Liver (tissue), 9 donors: ENCODE results near the gene CHRNA5. TPM values are rescaled to one million over a fixed set of nuclear protein-coding genes. Genes with fewer than 3 reads are reported as not detected.

Experiments
- DNase-seq: peaks from one replicate; pipeline ENCODE4 v3.0.0-alpha.2; 2017; ENCODE audit warnings: low spot score
- H3K27ac ChIP-seq, 2 donors: one replicate each; pipeline ENCODE4 v1.7.0; 2013; ENCODE audit warnings: inconsistent platforms in 2 of 2, low read length in 2 of 2, control low read depth in 1 of 2, low read depth in 1 of 2, mild to moderate bottlenecking in 1 of 2
- H3K27me3 ChIP-seq, 4 donors: one replicate each; pipeline versions ENCODE4 v1.6.1 to v1.7.0; 2013; ENCODE audit warnings: low read length in 3 of 4, inconsistent platforms in 1 of 4, mild to moderate bottlenecking in 1 of 4, moderate library complexity in 1 of 4; ENCODE audit not compliant: control insufficient read depth in 4 of 4, insufficient read depth in 4 of 4
- H3K36me3 ChIP-seq, 4 donors: one replicate each; pipeline versions ENCODE4 v1.6.1 to v1.7.0; 2013; ENCODE audit warnings: low read length in 3 of 4, mild to moderate bottlenecking in 3 of 4, low read depth in 1 of 4, moderate library complexity in 1 of 4; ENCODE audit not compliant: control insufficient read depth in 4 of 4, insufficient read depth in 3 of 4
- H3K4me1 ChIP-seq, 4 donors: one replicate each; pipeline versions ENCODE4 v1.6.1 to v1.7.0; 2013; ENCODE audit warnings: low read length in 3 of 4, mild to moderate bottlenecking in 3 of 4, moderate library complexity in 1 of 4; ENCODE audit not compliant: control insufficient read depth in 4 of 4, insufficient read depth in 4 of 4
- H3K4me3 ChIP-seq, 3 donors: one replicate each; pipeline versions ENCODE4 v1.6.1 to v1.7.0; 2013; ENCODE audit warnings: low read length in 3 of 3, control low read depth in 1 of 3, low read depth in 1 of 3, mild to moderate bottlenecking in 1 of 3
- H3K9ac ChIP-seq, 2 donors: one replicate each; pipeline ENCODE4 v1.7.0; 2013; ENCODE audit warnings: low read length in 2 of 2, mild to moderate bottlenecking in 2 of 2, moderate library complexity in 2 of 2, control low read depth in 1 of 2, low read depth in 1 of 2
- H3K9me3 ChIP-seq, 4 donors: one replicate each; pipeline versions ENCODE4 v1.6.1 to v1.7.0; 2013; ENCODE audit warnings: low read length in 3 of 4; ENCODE audit not compliant: control insufficient read depth in 4 of 4
- ATF3 ChIP-seq: IDR thresholded peaks from 2 replicates; pipeline ENCODE4 v1.6.1; 2016; ENCODE audit warnings: antibody characterized with exemption
- CTCF ChIP-seq: fragments of 150-350 bp; IDR thresholded peaks from 2 replicates; pipeline ENCODE4 v1.5.1; 2017; ENCODE audit warnings: improper control_type of control experiment, low read depth, low read length; ENCODE audit not compliant: missing input control
- EGR1 ChIP-seq, 2 donors: IDR thresholded peaks; 2 replicates each; pipeline ENCODE4 v1.6.1; 2016 to 2018; ENCODE audit warnings: antibody characterized with exemption in 2 of 2, low read depth in 2 of 2
- FOXA1 ChIP-seq: IDR thresholded peaks from 2 replicates; pipeline ENCODE4 v1.6.1; 2016; ENCODE audit warnings: antibody characterized with exemption
- GABPA ChIP-seq, 2 donors: IDR thresholded peaks in 1 of 2; conservative IDR thresholded peaks in 1 of 2; 2 replicates each; pipeline ENCODE4 v1.6.1; 2016; ENCODE audit warnings: antibody characterized with exemption in 2 of 2, mild to moderate bottlenecking in 1 of 2, moderate library complexity in 1 of 2
- HNF4A ChIP-seq, 2 donors: conservative IDR thresholded peaks; 2 replicates each; pipeline ENCODE4 v1.6.1; 2016; ENCODE audit warnings: antibody characterized with exemption in 2 of 2, mild to moderate bottlenecking in 2 of 2
- HNF4G ChIP-seq: IDR thresholded peaks from 2 replicates; pipeline ENCODE4 v1.6.1; 2016; ENCODE audit warnings: antibody characterized with exemption
- TAF1 ChIP-seq: conservative IDR thresholded peaks from 2 replicates; pipeline ENCODE4 v1.6.1; 2016; ENCODE audit warnings: antibody characterized with exemption, mild to moderate bottlenecking
- WGBS: extraction: QIAGEN DNeasy Blood & Tissue Kit; methylation state at CpG from one replicate; pipeline ENCODE4 v1.1.7; 2013; 5-methylcytosine and 5-hydroxymethylcytosine counted together
- polyA plus RNA-seq, 2 donors: library from polyadenylated mRNA; stranded (reverse) in 1 of 2; unstranded in 1 of 2; fragments of 200-250 nt in 1 of 2; fragments of >200 nt in 1 of 2; fragmentation: Nextera tagmentation in 1 of 2; extraction: Ambion mirVana in 1 of 2; gene quantifications; one replicate each; pipeline versions ENCODE4 v1.2.1 to v1.2.3, GENCODE V29; 2013 to 2015
- total RNA-seq, 2 donors: library from RNA; depleted of rRNA; stranded (reverse); fragments of >200 nt; gene quantifications; one replicate each; pipeline ENCODE4 v1.2.3, GENCODE V29; 2014
- TF ChIP-seq, protein P1 (sequence below): IDR thresholded peaks from 2 replicates; pipeline ENCODE4 v1.6.1; 2016; ENCODE audit warnings: antibody characterized with exemption, mild to moderate bottlenecking
- donor health status: healthy.
- donor health status: healthy.
- donor health status: healthy.
- donor health status: healthy.
- donor health status: healthy.

The CHRNA5 gene
- total and polyA plus RNA-seq, 4 donors = 0.17 to 0.56 (median 0.36) TPM

DNA sequence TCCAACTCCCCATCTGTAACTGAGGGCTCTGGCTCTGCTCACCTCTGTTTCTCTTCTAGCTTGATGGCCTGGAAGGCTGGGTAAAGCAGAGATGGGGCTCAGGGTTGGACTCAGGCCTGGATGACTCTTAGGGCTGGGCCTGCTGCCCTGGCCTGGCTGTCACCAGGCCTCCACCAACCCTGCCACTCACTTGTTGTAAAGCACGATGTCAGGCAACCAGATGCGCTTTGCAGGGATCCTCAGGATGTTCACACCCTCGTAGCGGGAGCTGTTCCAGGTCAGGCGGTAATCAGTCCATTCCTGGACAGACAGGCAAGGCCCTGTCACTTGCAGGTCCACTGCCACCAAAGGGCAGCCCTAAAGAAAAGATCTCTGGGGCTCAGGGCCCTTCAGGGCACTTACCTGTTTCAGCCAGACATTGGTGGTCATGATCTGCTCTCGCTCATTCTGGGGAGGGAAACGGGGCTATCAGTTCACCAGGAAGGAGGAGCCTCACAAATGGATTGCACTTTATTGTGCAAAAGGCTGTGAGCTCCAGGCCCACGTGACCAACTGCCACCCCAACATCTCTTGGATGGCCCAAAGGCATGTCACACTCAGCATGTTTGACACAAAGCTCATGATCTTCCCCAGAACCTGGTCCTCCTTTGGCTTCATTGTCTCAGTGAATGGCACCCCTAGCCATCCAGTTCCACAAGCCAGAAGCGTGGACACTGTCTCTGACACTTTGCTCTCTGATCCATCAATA is 65.7 kb downstream of the CHRNA5 start:
- TF ChIP-seq, protein P1, sequence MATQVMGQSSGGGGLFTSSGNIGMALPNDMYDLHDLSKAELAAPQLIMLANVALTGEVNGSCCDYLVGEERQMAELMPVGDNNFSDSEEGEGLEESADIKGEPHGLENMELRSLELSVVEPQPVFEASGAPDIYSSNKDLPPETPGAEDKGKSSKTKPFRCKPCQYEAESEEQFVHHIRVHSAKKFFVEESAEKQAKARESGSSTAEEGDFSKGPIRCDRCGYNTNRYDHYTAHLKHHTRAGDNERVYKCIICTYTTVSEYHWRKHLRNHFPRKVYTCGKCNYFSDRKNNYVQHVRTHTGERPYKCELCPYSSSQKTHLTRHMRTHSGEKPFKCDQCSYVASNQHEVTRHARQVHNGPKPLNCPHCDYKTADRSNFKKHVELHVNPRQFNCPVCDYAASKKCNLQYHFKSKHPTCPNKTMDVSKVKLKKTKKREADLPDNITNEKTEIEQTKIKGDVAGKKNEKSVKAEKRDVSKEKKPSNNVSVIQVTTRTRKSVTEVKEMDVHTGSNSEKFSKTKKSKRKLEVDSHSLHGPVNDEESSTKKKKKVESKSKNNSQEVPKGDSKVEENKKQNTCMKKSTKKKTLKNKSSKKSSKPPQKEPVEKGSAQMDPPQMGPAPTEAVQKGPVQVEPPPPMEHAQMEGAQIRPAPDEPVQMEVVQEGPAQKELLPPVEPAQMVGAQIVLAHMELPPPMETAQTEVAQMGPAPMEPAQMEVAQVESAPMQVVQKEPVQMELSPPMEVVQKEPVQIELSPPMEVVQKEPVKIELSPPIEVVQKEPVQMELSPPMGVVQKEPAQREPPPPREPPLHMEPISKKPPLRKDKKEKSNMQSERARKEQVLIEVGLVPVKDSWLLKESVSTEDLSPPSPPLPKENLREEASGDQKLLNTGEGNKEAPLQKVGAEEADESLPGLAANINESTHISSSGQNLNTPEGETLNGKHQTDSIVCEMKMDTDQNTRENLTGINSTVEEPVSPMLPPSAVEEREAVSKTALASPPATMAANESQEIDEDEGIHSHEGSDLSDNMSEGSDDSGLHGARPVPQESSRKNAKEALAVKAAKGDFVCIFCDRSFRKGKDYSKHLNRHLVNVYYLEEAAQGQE = no peak
- no peak for TF ChIP-seq ATF3
- Histone ChIP-seq H3K27ac (no peak overlapping the region), H3K4me3 (no peak overlapping the region), H3K9ac (no peak overlapping the region), H3K4me1 (no peaks in the 10 kb centered on the region), H3K36me3 (no peaks in the 10 kb centered on the region), H3K9me3 (peaks cover 0 to 5% (median 2%) of the 10 kb centered on the region in 4 donors), H3K27me3 (no peaks in the 10 kb centered on the region)
- DNase-seq = no peak
- WGBS = 91% methylated on average over 9 of the region's 9 CpGs

DNA sequence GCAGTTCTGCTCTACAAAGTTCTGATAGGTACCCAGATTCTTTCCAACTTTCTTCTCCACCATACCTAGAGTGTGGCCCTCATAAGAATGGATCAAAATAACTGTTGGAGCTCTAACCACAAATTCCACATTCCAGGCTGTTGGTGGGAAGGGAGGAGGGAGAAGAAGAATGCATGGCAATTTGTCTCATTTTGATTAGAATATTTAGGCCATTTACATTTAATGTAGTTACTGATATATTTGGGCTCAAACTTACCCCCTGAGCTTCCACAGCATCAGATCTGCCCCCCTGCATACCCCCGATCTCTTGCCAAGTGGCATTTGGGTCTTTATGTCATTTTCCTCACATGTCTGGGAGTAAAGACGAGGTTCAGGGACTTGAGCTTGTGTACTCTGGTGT is 68.0 kb downstream of the CHRNA5 start:
- H3K4me3 ChIP-seq = no peak overlapping the region
- TF ChIP-seq EGR1 (IDR thresholded peaks at IDR 0.05; ENCODE audit: low read depth in 2 of 2) = no peak

DNA sequence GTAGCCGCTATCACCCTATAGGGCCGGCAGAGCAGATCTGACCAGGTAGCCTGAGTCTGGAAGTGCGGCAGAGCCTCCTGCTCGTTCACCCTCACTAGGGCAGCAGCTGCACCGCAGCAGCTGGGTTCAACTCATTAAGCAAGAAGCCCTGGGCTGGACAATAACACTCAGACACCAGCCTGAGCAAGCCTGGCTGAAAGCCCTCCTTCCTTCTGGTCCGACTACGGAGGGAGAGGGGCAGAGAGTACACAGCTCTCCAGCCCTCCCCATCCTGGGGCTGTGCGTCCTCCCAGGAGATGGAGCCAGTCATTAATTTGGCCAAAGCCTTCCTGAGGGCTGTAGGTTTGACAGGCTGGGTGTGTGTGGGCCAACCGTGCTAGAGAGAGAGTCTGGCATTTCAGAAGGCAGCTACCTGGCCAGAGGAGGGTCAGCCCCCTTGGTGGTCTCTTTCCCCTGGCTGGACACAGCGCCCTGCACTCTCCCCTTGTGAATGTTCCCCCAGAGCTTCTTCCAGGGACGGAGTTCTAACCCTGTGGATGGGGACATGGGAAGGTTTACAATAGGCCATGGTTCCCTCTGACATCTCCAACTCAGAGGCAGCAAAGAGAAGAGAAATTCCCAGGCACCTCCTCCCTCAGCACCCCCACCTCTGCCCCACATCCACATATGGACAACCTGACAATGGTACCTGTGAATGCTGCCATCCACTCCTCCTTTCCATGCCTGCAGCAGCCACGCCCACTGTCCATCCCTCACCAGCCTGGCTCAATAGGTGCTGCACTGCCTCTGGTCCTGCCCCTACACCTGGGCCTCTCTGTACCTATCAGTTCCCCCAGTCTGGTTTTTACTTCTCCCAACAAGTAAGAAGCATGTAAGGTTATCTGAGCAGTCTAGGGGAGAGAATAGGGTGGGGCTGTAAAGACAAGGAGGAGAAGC is 69.2 kb downstream of the CHRNA5 start:
- H3K9ac ChIP-seq = no peak overlapping the region
- no peak for TF ChIP-seq ATF3
- TF ChIP-seq GABPA (IDR thresholded peaks at IDR 0.05 in 1 of 2, conservative IDR thresholded peaks at IDR 0.05 in 1 of 2) = no peak
- TF ChIP-seq FOXA1 = no peak
- no peak for TF ChIP-seq TAF1
- no peak for TF ChIP-seq HNF4A (conservative IDR thresholded peaks at IDR 0.05)
- TF ChIP-seq, protein P1 = no peak
- no peak for TF ChIP-seq HNF4G
- no peak for TF ChIP-seq CTCF
- no peaks in the 10 kb centered on the region for H3K27me3 ChIP-seq
- 90% methylated on average over 12 of the region's 12 CpGs for WGBS
- H3K4me1 ChIP-seq = no peaks in the 10 kb centered on the region
- no peak for DNase-seq
- H3K9me3 ChIP-seq = peaks cover 0 to 5% (median 2%) of the 10 kb centered on the region in 4 donors
- no peaks in the 10 kb centered on the region for H3K36me3 ChIP-seq
- no peak overlapping the region for H3K27ac ChIP-seq
- H3K4me3 ChIP-seq = no peak overlapping the region

More for the DNA sequence above, 68.0 kb downstream of the CHRNA5 start:
- WGBS = 86% methylated on average over 2 of the region's 2 CpGs
- H3K27ac ChIP-seq = no peak overlapping the region
- peaks cover 0 to 5% (median 2%) of the 10 kb centered on the region in 4 donors for H3K9me3 ChIP-seq
- no peaks in the 10 kb centered on the region for H3K36me3 ChIP-seq
- H3K27me3 ChIP-seq = no peaks in the 10 kb centered on the region
- DNase-seq = no peak
- H3K4me1 ChIP-seq = no peaks in the 10 kb centered on the region
- no peak overlapping the region for H3K9ac ChIP-seq
